ENCODE data around the gene ADRB2. TPM values are rescaled to one million over a fixed set of nuclear protein-coding genes. Genes with fewer than 3 reads are reported as not detected.
"Not testable (repeated sequence)": the region's sequence is repeated elsewhere in the genome, so short reads cannot be mapped to it uniquely, and the experiment has no call there.

The ADRB2 gene
- total RNA-seq, 1 donor from 2014 or later = 0.42 TPM

DNA sequence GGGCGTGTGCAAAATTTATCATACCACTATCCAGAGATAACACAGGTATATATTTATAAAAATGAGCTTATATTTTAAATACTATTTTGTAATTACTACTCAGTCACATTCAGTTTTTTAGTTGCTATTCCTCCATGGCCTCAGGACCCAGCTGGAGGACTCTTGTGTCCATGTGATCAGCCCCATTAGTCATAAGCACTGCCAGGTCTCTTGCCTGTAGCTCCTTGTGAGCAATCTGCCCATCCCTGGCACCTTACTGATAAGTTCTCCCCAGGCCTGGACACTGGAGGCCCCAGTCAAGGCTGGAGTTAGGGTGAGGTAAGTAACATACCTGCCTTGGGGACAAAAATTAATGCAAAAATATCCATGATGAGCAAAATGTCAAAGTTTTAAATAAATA, 29.5 kb upstream of the ADRB2 start:
- Mint-ChIP-seq H3K36me3 (no peaks in the 10 kb centered on the region), H3K4me3 (no peak overlapping the region), H3K4me1 (no peaks in the 10 kb centered on the region), H3K27me3 (ENCODE audit: low read depth) (peaks cover 2% of the 10 kb centered on the region), H3K27ac (no peak overlapping the region), H3K9me3 (no peaks in the 10 kb centered on the region)
- DNase-seq (ENCODE audit: low spot score in 2 of 2, unreplicated experiment in 2 of 2) = no peak
- TF ChIP-seq, protein P1, sequence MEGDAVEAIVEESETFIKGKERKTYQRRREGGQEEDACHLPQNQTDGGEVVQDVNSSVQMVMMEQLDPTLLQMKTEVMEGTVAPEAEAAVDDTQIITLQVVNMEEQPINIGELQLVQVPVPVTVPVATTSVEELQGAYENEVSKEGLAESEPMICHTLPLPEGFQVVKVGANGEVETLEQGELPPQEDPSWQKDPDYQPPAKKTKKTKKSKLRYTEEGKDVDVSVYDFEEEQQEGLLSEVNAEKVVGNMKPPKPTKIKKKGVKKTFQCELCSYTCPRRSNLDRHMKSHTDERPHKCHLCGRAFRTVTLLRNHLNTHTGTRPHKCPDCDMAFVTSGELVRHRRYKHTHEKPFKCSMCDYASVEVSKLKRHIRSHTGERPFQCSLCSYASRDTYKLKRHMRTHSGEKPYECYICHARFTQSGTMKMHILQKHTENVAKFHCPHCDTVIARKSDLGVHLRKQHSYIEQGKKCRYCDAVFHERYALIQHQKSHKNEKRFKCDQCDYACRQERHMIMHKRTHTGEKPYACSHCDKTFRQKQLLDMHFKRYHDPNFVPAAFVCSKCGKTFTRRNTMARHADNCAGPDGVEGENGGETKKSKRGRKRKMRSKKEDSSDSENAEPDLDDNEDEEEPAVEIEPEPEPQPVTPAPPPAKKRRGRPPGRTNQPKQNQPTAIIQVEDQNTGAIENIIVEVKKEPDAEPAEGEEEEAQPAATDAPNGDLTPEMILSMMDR (IDR thresholded peaks at IDR 0.05; ENCODE audit: unreplicated experiment) = no peak

DNA sequence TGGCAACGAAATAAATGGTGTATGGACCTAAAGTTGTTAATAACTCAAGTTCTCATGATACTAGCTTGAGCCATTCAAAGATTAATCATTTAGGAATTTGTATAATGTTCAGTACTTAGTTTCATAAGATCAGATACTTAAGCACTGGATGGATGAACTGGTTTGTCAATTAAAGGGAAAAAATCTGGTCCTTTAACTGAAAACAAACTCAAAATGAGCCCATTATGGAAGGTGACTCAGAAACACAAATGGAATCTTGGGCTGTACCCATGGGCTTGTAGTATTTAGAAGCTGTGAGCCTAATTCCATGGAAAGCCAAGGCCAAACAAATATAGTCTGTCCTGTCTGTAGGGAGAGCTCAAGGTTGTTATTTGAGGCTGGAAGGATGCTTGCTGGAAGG, 27.6 kb upstream of the ADRB2 start:
- DNase-seq (ENCODE audit: low spot score in 2 of 2, unreplicated experiment in 2 of 2) = no peak
- H3K27me3 Mint-ChIP-seq (ENCODE audit: low read depth) = no peaks in the 10 kb centered on the region
- no peaks in the 10 kb centered on the region for H3K36me3 Mint-ChIP-seq
- no peak overlapping the region for H3K4me3 Mint-ChIP-seq
- TF ChIP-seq, protein P1 (IDR thresholded peaks at IDR 0.05; ENCODE audit: unreplicated experiment) = no peak
- H3K9me3 Mint-ChIP-seq = peaks cover 8% of the 10 kb centered on the region
- no peak overlapping the region for H3K27ac Mint-ChIP-seq
- H3K4me1 Mint-ChIP-seq = no peaks in the 10 kb centered on the region

DNA sequence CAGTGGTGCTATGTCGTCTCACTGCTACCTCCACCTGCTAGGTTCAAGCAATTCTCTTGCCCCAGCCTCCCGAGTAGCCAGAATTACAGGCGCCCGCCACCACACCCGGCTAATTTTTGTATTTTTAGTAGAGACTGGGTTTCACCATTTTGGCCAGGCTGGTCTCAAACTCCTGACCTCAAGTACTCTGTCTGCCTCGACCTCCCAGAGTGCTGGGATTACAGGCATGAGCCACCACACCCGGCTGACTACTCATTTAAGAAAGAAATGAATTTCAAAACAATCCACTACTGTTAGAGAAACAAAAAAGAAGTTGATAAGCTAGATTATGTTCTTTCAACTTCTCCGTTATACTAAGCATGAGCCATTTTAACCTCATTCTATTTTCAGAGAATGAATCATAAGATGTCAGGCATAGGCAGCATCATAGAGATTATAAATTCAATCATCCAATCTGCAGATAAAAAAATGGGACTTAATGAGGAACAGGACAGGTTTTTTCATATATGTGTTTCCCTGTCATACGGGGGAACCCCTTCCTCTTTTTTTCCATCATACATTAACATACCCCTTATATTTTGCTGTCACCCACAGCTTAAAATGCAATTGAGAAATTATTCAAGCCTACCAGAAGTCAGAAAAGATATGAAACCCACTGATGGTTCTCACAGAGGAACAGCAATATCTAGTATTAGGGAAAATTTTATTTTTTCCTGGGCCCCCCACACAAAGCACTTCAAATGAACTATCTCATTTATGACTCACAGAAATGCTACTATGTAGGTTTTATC, 26.5 kb upstream of the ADRB2 start:
- TF ChIP-seq, protein P1 (IDR thresholded peaks at IDR 0.05; ENCODE audit: unreplicated experiment) = no peak
- no peak overlapping the region for H3K4me3 Mint-ChIP-seq
- peaks cover 8% of the 10 kb centered on the region for H3K9me3 Mint-ChIP-seq
- no peaks in the 10 kb centered on the region for H3K27me3 Mint-ChIP-seq (ENCODE audit: low read depth)
- no peaks in the 10 kb centered on the region for H3K36me3 Mint-ChIP-seq
- DNase-seq (ENCODE audit: low spot score in 2 of 2, unreplicated experiment in 2 of 2) = no peak
- no peak overlapping the region for H3K27ac Mint-ChIP-seq
- no peaks in the 10 kb centered on the region for H3K4me1 Mint-ChIP-seq

DNA sequence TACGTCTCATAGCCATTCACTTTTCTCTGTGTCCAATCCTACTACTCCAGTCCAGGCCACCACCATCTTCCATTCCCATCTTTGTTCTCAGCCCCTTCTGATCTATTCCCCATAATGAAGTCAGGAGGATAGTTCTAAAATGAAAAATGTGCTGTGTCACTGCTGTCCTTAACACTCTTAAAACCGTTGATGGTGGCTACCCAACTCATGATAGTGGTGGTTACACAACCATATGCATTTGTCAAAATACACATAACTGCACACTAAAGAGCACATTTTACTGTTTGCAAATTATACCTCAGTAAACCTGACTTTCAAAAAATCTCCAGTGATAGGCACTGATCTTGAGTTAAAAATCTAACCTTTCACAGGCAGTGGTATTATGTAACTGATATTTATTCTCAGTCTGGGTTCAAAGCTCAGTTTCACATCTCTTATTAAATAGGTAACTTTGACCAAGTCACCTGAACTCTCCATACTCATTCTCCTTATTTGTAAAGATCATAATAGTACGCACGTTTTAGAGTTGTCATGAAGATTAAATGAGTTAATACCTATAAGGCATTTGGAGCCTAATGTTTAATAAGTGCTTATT, 24.6 kb upstream of the ADRB2 start:
- H3K9me3 Mint-ChIP-seq = peaks cover 8% of the 10 kb centered on the region
- TF ChIP-seq, protein P1 (IDR thresholded peaks at IDR 0.05; ENCODE audit: unreplicated experiment) = no peak
- no peak for DNase-seq (ENCODE audit: low spot score in 2 of 2, unreplicated experiment in 2 of 2)
- H3K4me1 Mint-ChIP-seq = peaks cover 15% of the 10 kb centered on the region
- no peaks in the 10 kb centered on the region for H3K36me3 Mint-ChIP-seq
- no peak overlapping the region for H3K27ac Mint-ChIP-seq
- H3K27me3 Mint-ChIP-seq (ENCODE audit: low read depth) = no peaks in the 10 kb centered on the region
- no peak overlapping the region for H3K4me3 Mint-ChIP-seq

GRCh38 chr5:148803451-148803850, 23.0 kb upstream of the ADRB2 start:
- not testable (repeated sequence) for H3K9me3 Mint-ChIP-seq; H3K27me3 Mint-ChIP-seq (ENCODE audit: low read depth); H3K27ac Mint-ChIP-seq; DNase-seq (ENCODE audit: low spot score in 2 of 2, unreplicated experiment in 2 of 2); H3K36me3 Mint-ChIP-seq; H3K4me3 Mint-ChIP-seq
- peaks cover 23% of the 10 kb centered on the region for H3K4me1 Mint-ChIP-seq

DNA sequence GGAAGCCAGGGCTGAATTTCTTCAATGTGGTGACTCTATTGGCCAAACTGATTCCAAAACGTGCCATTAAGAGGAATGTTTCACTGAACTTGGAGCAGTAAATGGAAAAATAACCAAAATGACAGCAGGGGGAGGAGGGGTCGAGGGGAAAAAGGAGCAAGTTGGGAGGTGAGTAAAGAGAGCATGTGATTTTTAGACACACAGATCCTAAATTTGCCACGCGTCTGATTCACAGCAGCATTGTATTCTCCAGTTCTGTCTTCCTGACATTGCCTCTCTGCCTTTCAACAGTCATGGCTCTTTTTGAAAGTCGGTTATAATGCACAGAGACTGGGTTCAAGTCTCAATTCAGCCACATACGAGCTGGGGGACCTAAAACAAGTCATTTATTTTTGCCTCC, 22.0 kb upstream of the ADRB2 start:
- H3K4me3 Mint-ChIP-seq = no peak overlapping the region

More for the DNA sequence above, 22.0 kb upstream of the ADRB2 start:
- H3K36me3 Mint-ChIP-seq = no peaks in the 10 kb centered on the region
- H3K27me3 Mint-ChIP-seq (ENCODE audit: low read depth) = no peaks in the 10 kb centered on the region
- peaks cover 33% of the 10 kb centered on the region for H3K4me1 Mint-ChIP-seq
- no peak overlapping the region for H3K27ac Mint-ChIP-seq
- peaks cover 8% of the 10 kb centered on the region for H3K9me3 Mint-ChIP-seq
- TF ChIP-seq, protein P1 (IDR thresholded peaks at IDR 0.05; ENCODE audit: unreplicated experiment) = no peak
- no peak for DNase-seq (ENCODE audit: low spot score in 2 of 2, unreplicated experiment in 2 of 2)

All from mesothelial cell of epicardium (in vitro differentiated cells).